ENCODE measurements around the gene OMA1.

DNA sequence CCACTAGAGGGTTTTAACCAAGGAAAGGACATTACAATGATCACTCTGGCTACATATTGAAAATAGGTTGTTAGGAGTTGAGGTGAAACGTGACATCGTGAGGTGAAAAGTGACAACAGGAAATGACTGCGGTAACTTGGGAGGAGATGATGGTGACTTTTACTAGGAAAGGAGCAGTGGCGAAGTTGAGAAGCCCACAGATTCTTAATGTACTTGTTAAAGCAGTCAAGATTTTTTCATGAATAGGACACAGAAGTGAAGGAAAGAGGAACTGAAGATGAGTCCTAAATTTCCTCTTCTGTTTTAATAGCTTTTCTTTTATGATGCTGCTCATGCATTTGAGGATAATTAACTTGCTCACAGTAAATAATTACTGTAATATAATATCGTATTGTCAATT is 59.5 kb downstream of the OMA1 start:
- TF ChIP-seq CREM (IDR thresholded peaks at IDR 0.05; ENCODE audit: low read depth) (no peak), GABPA (IDR thresholded peaks at IDR 0.05; ENCODE audit: low read depth) (no peak), IKZF1 (conservative IDR thresholded peaks at IDR 0.05) (no peak), RBBP5 (conservative IDR thresholded peaks at IDR 0.05) (no peak), DPF2 (IDR thresholded peaks at IDR 0.05) (no peak)
- TF ChIP-seq, protein P1, sequence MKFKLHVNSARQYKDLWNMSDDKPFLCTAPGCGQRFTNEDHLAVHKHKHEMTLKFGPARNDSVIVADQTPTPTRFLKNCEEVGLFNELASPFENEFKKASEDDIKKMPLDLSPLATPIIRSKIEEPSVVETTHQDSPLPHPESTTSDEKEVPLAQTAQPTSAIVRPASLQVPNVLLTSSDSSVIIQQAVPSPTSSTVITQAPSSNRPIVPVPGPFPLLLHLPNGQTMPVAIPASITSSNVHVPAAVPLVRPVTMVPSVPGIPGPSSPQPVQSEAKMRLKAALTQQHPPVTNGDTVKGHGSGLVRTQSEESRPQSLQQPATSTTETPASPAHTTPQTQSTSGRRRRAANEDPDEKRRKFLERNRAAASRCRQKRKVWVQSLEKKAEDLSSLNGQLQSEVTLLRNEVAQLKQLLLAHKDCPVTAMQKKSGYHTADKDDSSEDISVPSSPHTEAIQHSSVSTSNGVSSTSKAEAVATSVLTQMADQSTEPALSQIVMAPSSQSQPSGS (IDR thresholded peaks at IDR 0.05; ENCODE audit: low read length), result no peak
- TF ChIP-seq, protein P2, sequence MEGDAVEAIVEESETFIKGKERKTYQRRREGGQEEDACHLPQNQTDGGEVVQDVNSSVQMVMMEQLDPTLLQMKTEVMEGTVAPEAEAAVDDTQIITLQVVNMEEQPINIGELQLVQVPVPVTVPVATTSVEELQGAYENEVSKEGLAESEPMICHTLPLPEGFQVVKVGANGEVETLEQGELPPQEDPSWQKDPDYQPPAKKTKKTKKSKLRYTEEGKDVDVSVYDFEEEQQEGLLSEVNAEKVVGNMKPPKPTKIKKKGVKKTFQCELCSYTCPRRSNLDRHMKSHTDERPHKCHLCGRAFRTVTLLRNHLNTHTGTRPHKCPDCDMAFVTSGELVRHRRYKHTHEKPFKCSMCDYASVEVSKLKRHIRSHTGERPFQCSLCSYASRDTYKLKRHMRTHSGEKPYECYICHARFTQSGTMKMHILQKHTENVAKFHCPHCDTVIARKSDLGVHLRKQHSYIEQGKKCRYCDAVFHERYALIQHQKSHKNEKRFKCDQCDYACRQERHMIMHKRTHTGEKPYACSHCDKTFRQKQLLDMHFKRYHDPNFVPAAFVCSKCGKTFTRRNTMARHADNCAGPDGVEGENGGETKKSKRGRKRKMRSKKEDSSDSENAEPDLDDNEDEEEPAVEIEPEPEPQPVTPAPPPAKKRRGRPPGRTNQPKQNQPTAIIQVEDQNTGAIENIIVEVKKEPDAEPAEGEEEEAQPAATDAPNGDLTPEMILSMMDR (IDR thresholded peaks at IDR 0.05 in 2 of 3, conservative IDR thresholded peaks at IDR 0.05 in 1 of 3; ENCODE audit: control insufficient read depth in 2 of 3, extremely low read depth in 1 of 3, insufficient read depth in 1 of 3, low read depth in 3 of 3, low read length in 3 of 3), result no peak
- TF ChIP-seq, protein P3, sequence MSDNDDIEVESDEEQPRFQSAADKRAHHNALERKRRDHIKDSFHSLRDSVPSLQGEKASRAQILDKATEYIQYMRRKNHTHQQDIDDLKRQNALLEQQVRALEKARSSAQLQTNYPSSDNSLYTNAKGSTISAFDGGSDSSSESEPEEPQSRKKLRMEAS (IDR thresholded peaks at IDR 0.05; ENCODE audit: low read depth, low read length), result no peak

Data from GM12878 (cell line).